Measurements from ENCODE around the gene RBBP6.

- TF ChIP-seq CTCF (IDR thresholded peaks at IDR 0.05), result no peak
- no peak for TF ChIP-seq POLR2A (IDR thresholded peaks at IDR 0.05)
Observed at GRCh38 chr16:24589997-24590396, 50.6 kb downstream of the RBBP6 start.
